GM21447 (cell line): ENCODE measurements around the gene FBXL5.

ENCODE experiments used
- ATAC-seq: cut with Tn5 transposase; IDR thresholded peaks from one replicate; pipeline ENCODE4 v1.9.1; 2021; ENCODE audit not compliant: unreplicated experiment

The FBXL5 gene, protein sequence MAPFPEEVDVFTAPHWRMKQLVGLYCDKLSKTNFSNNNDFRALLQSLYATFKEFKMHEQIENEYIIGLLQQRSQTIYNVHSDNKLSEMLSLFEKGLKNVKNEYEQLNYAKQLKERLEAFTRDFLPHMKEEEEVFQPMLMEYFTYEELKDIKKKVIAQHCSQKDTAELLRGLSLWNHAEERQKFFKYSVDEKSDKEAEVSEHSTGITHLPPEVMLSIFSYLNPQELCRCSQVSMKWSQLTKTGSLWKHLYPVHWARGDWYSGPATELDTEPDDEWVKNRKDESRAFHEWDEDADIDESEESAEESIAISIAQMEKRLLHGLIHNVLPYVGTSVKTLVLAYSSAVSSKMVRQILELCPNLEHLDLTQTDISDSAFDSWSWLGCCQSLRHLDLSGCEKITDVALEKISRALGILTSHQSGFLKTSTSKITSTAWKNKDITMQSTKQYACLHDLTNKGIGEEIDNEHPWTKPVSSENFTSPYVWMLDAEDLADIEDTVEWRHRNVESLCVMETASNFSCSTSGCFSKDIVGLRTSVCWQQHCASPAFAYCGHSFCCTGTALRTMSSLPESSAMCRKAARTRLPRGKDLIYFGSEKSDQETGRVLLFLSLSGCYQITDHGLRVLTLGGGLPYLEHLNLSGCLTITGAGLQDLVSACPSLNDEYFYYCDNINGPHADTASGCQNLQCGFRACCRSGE

DNA sequence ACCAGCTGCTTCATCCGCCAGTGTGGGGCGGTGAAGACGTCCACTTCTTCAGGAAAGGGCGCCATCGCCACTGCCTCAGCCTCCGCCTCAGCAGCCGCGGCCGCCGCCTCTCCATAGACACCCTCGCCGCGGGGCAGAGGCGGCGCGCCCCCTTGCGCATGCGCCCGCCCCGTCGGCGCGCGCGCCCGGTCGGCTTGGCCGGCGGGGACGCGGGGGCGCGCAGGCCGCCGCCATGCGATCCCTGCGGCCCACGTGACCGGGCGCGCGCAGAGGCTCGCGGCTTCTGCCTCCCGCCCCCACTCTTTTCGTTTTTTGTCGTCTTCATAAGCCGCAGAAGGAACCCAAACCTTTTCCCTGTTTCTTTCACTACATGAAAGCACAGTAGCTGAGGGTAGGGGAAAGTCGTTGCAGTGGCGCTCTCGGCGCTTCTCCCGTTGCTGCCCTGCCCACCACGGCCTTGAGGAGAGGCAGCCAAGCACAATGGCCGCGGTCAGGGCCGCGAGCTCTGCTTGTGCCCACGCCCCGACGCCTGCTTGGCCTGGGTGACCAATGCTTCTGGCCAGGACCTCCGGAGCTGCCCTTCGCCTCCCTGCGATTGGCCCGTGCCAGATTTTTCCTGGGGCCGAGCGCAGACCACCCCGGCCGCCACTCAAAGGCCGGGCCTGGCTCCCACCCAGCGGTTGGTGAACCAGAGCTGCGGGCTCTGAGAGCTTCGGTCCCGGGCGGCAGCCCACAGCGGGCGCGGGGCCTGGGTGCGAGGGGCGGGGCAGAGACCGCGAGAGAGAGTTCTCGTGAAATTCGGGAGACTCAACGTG is at the start of gene FBXL5:
Gene FBXL5 (minus strand): TSS at position 135 of the 815 bp plus-strand sequence. CDS start 70 bp downstream, at position 65.
- peak; percentile 52 for ATAC-seq

DNA sequence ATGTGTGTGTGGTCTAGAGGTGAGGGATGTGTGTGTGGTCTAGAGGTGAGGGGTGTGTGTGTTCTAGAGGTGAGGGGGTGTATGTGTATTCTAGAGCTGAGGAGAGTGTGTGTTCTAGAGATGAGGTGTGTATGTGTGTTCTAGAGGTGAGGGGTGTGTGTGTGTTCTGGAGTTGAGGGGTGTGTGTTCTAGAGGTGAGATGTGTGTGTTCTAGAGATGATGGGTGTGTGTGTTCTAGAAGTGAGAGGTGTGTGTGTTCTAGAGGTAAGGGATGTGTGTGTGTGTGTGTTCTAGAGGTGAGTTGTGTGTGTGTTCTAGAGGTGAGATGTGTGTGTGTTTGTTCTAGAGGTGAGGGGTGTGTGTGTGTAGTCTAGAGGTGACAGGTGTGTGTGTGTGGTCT is 49.0 kb upstream of the FBXL5 start:
- no peak for ATAC-seq

DNA sequence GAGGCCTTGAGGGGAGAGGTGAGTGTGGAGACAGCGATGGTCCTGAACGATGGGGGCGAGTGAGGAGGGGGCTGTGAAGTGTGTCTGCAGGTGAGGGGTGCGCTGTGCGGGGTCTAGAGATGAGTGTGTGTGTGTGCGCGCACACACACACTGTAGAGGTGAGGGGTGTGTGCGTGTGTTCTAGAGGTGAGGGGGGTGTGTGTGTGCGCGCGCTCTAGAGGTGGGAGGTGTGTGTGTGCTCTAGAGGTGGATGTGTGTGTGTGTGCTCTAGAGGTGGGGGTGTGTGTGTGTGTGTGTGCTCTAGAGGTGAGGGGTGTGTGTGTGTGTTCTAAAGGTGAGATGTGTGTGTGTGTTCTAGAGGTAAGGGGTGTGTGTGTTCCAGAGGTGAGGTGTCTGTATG is 48.3 kb upstream of the FBXL5 start:
- no peak for ATAC-seq

DNA sequence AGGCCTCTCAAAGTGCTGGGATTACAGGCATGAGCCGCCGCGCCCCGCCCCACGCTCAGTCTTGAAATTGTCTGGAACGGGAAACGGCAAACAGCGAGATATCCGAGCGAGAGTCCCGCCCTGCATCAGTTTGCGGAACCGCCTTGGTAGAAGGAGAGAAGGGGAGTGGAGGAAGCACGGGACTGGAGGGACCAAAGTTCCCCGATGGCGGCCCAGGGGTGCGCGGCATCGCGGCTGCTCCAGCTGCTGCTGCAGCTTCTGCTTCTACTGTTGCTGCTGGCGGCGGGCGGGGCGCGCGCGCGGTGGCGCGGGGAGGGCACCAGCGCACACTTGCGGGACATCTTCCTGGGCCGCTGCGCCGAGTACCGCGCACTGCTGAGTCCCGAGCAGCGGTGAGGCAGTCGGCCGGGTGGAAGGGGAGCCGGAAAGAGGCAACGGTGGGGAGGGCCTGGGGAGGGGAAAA is 47.8 kb upstream of the FBXL5 start, which contains the start of gene BST1:
Gene BST1 (plus strand): TSS at position 125 of the 463 bp plus-strand sequence. CDS start 80 bp downstream, at position 205.
- ATAC-seq = peak; percentile 83

DNA sequence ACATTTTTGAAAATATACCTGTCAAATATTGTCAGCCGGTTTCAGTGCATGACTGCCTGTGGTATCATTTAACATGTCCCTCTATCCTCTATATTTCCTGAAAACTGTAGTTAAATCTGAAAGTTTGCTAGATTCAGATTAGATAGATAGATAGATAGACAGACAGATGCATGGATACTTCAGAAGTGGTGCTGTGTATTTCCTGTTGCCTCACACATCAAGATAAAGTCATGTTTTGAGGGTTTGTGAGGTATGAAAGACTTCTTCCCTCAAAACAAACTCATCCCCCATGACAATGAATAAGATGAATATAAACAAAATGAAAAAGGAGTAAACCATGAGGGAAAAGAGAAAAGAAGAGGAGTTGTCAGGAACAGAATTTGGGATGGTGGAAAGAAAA is 41.7 kb upstream of the FBXL5 start:
- ATAC-seq = no peak

DNA sequence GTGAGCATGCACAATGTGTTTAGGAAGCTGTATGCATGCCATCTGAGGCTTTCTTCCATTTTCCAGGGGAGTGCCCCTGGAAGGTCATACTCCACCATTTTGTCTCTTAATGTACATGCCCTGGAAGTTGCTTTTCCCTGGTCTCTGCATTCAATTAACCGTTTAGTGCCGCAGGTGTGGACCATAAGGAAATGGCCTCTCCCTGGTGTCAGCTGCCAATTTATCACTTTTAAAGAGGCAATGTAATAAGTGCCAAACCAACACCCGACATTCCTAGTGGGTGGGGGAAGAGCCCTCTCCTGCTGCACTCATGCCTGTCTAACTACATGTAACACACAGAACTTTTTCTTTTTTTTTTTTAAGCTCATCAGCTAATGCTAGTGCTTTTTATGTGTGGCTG is 40.6 kb upstream of the FBXL5 start:
- ATAC-seq = no peak

DNA sequence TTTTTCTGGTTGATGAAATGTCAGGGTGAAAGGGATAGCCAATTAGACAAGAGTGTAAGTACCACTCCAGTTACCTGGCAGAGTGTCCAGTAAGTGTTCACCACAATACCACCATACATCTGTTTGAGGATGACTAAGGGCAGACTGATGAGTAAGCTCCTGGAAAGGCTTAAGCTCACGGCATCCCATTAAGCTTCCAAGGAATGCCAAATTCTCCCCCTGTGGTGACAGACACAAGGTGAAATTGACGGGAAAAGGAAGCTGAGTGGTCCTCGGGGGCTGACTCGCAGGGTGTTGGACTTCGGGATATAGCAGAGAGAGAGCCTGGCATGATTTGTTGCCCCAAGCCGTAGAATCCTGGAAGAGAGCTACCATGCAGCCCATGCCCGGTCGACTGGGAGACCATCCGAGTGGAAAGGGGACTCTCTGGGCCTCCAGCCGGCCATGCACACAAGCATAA is 40.1 kb upstream of the FBXL5 start:
- no peak for ATAC-seq

DNA sequence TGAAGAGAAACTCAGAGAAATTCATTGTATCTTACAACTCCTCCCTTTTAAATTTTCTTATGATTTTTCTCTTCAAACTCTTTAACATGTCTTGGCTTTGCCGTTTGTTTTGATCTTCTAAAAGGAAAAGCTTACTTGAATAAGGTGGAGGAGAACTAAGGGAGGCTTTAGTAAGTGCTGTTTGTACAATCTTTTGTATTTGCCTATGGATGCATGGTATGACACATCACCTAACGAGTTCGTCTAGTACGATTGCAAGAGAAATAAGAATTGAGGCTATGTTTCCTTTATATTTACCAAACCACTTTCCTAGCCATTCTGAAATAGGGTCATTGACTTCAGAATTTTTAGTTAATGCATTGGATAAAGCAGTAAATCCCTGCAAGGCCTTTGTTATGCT is 39.3 kb upstream of the FBXL5 start:
- ATAC-seq = no peak

DNA sequence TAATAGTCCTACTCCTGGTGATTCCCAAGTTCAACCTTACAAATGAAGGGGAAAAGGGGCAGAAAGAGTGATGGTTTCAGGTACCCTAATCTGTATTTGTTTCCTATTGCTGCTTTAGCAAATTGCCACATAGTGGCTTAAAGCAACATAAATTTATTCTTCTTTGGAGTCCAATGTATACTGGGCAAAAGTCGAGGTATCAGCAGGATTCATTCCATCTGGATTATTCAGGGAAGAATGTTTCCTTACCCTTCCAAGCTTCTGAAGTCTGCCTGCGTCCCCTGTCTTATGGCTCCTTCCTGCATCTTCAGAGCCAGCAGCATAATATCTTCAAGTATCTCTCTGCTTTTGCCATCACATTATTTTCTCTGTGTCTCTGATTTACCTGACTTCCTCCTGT is 37.4 kb upstream of the FBXL5 start:
- no peak for ATAC-seq

DNA sequence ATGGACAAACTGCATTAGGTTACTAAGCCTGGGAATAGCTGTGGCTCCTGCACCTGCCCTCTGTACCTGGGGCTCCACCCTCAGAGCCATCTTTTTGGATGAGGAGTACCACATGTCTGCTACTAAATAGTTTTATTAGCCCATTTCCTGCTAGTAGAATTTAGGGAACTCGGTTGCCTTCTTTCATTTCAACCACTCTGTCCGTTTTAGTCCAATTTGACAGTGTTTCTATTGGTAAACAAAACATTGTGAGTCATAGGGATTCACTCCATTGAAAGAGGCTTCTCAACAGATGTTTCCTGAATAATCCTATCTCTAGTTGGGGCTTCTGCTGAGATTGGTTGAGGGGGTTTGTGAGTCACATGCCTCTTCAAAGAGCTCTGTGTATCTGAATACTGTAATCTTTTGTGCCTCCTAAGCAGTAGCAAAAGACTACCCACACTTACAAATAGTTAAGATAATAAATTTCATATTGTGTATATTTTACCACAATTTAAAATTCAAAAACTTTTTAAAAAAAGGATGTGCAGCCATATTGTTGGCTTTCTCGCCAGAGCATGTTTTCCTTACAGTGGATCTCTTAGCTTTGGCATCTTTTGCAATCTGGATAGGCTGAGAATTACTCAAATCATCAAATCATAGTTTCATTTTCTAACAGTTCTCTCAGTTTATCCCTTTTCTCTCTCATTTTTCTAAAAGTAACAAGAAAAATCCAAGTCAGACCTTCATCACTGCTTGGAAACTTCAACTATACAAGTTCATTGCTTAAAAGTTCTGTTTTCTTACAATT is 36.4 kb upstream of the FBXL5 start:
- ATAC-seq = no peak

DNA sequence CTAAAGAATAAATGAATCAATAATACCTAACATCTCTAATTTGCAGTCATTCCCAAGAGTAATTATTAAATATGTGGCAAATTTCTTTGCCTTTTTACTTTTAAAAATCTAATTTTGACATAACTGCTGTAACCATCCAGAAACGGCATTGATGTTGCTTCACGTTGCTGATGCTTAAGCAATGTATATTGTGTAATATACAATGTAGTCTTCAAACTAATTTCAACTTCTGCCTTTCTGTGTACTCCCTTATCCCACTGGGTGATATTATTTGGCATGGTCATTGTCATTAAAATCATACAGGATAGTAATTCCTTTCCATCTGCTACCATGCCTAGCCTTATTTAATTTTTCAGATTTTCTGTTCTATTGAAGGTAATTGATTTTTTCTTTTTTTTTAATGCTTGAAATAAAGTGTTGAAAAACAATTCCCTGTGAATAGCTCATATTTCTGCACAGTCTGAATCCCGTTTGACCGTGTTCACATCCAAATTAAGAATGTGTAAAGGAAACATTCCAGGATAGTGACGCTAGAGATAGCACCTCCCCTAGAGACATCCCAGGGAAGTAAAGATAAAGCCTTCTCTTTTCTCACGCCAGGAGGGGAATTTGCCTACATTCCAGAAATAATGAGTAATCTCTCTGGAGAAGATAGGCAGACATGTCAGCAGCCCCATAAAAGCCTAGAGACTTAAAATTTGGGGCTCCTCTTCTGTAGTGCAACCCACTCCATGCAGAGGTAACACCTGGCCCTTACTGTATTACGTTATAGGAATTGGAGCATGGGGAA is 35.1 kb upstream of the FBXL5 start:
- ATAC-seq = no peak

DNA sequence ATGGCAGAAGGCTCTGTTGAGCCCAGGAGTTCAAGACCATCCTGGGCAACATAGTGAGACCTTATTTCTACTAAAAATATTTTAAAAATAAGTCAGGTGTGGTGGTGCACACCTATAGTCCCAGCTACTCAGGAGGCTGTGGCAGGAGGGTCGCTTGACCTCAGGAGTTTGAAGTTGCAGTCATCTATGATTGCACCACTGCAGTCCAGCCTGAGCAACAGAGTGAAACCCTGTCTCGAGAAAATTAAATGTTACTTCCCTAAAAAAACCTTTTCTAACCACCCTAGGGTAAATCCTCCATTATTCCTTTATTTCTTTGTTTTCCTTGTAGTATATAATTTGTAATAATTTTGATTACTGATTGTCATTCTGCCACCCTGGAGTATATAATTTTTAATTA is 34.4 kb upstream of the FBXL5 start:
- ATAC-seq = no peak

DNA sequence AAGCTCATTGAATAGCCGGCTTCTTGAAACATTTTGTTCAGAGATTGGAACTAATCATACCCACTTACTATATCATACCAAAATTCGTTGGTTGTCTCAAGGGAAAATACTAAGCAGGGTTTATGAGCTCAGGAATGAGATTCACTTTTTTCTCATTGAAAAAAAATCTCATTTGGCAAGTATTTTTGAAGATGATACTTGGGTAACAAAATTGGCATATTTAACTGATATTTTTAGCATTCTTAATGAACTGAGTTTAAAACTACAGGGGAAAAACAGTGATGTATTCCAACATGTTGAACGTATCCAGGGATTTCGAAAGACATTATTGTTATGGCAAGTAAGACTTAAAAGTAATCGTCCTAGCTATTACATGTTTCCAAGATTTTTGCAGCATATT is 32.9 kb upstream of the FBXL5 start:
- ATAC-seq = no peak

DNA sequence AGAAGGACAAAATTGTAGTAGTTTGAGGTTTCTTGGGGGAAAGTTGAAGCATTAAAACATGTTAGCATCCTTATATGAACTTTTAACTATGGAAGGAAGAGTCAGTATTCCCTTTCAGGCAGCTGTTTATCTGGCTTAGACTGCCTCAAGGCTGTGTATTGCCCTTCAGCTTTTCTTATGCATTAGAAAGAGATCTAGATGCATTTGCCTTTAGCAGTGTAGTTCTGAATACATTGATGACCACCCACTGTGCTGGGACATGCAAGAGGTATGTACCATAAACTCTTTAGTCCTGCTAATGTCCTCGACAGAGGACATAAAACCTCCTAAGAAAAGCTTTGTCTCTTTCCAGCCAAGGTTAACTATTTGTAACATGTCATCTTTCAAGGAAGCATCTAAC is 29.3 kb upstream of the FBXL5 start:
- no peak for ATAC-seq

DNA sequence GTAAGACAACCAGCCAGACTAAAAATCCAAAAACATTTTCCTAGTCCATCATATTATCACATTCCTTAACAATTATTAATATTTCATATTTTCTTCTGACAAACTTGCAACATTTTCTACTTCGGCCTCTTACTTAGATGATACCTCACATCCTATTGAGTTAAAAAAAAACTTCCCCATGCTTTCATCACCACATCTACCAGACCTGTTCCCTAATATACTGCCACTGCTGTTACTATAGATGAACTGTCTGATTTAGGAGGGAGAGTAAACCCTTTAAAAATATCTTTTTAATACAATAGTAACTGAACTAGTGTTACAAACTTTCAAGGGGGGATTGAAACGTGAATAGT is 28.0 kb upstream of the FBXL5 start:
- ATAC-seq = no peak

DNA sequence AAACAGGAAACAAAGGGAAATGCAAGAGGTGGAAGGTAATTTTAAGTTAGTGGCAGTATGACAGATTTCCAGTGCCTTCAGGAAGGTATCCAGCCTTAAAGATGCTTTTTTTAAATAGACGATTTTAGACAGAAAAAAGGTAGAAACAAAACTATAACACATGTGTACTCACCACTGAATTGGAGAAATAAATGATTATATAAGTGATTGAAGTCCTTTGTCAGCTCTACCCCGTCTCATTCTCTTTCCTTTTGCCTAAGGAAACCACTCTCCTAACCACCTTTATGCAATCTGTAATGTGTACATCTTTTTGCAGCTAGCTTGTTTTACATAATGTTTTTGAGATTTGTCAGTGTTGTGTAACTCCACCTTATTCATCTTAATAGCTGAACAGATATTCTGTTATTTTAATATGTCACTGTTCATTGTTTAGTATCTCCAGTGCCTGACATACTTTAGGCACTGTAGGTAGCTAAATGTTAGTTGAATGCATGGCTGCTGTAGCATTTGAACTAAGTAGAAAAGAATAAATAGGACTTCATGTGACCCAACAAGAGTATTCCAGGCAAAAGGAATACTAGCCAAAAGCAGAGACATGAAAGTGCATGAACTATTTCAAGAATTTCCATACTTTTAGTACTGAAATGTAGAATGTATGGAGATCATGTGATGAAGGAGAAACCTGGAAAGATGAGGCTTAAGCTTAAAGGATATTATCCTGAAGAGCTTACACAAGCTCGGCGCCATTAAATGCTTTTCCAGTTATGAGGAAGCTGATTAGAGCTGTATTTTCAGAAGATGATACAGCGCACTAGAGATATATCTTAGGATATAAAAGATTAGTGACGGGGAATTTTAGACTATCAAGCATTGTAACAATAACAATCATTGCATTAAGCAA is 27.3 kb upstream of the FBXL5 start:
- ATAC-seq = no peak

DNA sequence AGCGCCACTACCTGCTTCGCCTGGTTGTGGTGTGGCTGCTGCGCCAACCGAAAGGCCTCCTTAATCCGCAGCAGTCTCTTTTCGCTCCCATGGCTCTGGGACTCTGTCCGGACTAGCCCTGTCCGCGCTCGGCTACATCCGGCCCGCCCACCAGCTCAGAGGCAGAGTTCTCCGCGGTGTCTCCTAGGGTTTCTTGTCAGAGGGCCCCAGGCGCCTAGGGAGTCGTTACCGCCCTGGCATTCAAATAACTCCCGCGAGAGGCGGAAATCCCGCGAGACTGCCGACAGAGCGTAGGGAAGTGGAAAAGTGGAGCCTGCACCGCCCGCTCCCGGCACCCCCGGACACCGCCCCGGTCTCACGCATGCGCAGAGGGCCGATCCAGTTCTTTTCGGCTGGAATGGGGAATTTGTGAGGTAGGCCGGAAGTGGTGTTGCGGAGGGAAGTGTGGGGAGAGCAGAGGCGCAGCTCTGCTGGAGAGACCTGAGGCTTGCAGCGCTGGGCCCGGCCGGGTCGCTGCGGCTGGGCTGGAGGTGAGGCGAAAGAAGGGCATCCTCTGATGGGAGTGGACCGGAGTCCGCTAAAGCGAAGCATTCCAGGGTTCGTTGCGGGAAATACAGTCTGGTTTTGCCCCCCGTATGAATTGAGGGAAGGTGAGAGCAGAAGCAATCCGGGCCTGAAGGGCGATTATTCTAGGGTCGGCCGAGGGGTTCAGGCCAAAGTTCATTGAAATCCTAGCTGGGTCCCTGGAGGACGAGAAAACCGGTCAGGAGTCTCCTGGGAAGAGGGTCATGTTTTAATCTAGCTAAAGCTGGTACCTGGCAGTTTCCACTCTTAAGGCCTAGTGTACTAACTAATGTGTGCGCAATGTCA is 26.4 kb upstream of the FBXL5 start, which contains the start of gene FAM200B:
Gene FAM200B (plus strand): TSS at position 456 of the 870 bp plus-strand sequence. CDS start 5,151 bp downstream, outside the sequence.
- peak; percentile 92 for ATAC-seq

DNA sequence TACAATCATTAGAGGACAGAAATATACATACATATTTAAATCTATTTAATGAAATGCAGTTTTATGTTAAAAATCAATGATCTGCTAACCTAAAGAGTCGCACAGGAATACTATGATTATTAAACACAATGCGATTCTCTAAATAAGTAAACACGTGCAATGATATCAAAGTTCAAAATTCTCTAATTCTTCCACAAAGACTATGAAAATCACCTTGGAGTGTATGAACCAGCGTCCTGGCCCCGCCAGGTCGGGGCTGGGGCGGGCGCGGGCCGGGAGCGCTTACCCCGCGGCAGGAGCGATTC is 25.9 kb upstream of the FBXL5 start:
- ATAC-seq = no peak
